ENCODE results near the gene VPS50.
"Not testable (repeated sequence)": the region's sequence is repeated elsewhere in the genome, so short reads cannot be mapped to it uniquely, and the experiment has no call there.

The VPS50 gene

DNA sequence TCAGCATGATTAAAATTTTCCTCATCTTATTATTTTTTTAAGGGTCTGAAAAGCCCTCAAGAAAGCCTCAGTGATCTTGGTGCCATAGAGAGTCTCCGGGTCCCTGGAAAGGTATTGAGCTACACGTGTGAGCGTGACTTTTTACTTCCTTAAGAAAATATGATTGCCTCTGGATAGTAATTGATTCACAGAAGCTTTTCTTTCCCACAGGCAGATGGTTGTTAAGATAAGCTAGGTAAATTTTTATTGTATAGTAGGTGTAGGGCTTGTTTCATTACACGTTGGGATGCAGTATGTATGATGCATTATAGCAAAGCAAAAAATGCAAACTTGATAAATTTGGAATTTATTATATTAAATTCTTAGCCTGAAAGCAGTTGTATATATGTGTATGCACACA lies 7.7 kb downstream of the VPS50 start:
- no peak for DNase-seq (ENCODE audit: low read depth in 2 of 2)

- DNase-seq (ENCODE audit: low read depth in 2 of 2), result no peak
These were observed 9.9 kb downstream of the VPS50 start for GRCh38 chr7:93242106-93242505.

GRCh38 chr7:93245525-93246432 lies 13.6 kb downstream of the VPS50 start:
- no peak for DNase-seq (ENCODE audit: low read depth in 2 of 2)

DNA sequence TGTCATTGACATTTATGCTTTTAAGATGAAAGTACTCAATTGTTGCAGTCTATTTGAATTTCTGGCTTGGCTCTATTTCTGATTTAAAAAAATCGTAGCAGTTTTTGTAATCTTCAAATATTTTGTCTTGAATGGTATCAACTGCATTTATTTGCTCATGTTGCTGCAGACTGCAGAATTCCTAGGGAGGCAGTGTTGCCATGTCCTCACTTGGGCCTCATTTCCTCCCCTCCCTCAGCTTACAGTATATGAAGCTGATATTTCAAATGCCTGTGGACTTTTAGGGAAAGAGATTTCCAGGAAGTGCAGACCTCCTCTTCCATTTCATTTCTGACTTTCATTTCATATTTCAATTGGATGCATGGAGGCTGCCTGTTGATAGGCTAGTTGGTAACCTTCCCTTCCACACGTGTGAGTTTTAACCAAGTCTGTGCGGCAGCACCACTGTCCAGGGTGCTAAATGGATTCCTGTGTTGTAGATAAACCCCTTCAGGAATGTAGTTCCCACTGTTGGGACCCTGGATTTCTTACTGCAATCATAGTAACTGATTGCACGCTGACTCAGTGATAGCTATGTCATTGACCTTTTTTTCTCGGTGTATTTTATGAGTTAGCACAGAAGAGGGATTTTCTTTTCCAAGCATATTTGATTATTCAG lies 17.5 kb downstream of the VPS50 start:
- no peak for DNase-seq (ENCODE audit: low read depth in 2 of 2)

GRCh38 chr7:93258661-93259060 lies 26.5 kb downstream of the VPS50 start:
- no peak for DNase-seq (ENCODE audit: low read depth in 2 of 2)

DNA sequence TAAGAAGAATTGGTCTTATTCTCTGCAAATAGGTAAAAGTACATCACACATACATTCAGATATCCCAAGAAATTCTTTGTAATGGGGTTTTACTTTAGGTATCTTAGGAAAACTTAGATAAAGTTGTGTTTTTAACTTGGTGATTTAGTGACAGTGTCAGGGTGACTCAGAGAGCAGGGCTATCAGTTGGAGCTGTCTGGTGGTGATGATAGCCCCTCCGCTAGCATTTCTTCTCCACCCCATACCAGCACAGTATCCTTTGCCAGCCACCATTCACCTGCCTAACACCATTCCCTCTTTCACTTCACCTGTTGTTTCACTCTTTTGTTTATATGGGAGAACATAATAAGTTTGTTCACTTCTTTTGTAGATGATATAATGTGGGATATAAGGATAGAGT lies 30.4 kb downstream of the VPS50 start:
- DNase-seq (ENCODE audit: low read depth in 2 of 2), result no peak

DNA sequence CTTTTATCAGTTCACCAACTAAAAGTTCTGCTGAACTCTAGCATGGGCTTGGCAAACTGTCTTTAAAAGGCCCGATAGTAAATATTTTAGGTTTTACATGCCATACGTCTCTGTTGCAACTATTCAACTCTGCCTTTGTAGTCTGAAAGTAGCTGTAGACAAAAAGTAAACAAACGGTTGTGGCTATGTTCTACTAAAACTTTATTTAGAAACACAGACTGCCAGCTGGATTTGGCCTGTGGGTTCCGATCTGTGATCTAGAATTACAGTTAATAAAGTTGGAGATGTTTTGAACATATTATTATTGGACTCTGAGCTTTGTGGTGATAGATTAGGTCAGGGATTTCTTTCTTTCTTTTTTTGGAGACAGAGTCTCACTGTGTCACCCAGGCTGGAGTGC lies 33.1 kb downstream of the VPS50 start:
- no peak for DNase-seq (ENCODE audit: low read depth in 2 of 2)

- no peak for DNase-seq (ENCODE audit: low read depth in 2 of 2)
These were observed 47.4 kb downstream of the VPS50 start for GRCh38 chr7:93279541-93279940.

DNA sequence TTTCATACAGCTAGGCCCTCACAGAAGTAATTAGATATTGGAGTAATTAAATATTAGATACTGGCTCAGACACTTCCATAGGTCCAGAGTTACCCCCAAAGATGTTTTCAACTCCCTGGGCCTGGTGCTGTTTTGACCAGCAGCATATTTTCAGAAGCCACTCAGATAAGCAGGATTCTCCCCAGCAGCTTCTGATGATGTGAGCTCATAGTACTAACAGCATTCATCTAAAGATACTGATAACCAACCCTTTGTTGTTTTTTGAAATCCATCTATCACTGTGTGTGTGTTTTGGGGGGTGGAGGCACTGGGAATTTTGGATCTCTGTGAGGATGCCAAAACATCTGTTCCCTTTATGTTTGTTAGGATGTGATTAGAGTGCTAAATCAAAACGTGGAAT lies 52.7 kb downstream of the VPS50 start:
- DNase-seq (ENCODE audit: low read depth in 2 of 2), result no peak

DNA sequence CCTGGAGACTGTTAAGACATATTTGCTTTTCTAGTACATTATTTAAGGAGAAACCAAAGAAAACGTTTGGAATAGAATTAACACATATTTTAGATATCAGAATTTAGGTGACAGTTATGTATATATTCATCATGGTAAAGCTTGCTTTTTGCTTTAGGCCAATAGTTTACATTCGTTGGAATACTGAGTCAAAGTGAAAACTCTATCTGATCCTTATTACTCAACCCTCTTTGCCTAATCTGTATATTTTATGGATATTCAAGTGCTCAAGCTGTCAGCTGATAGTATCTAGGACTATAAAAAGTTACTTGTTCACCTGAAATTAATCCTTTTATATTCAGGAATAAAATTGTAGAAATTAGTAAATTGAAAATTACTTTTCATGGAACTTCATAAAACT lies 61.1 kb downstream of the VPS50 start:
- no peak for DNase-seq (ENCODE audit: low read depth in 2 of 2)

GRCh38 chr7:93298206-93298605 lies 66.0 kb downstream of the VPS50 start:
- no peak for DNase-seq (ENCODE audit: low read depth in 2 of 2)

DNA sequence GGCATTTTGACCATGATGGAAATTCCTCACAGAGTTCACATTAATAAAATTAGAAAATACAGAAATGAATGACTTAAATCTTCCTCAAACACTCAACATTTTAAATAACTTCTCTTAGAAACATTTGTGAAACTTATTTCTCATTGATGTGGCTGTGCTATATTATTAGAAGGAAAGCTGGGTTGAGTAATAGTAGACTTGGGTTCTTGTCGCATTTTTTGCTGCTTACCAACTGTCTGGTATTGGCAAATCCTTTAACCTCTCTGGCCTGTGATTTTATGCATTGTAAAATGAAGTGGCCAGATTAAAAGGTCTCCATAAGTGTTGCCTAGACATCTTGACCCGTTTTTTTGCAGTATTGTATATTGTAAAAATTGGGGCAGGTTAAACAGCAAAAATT lies 66.5 kb downstream of the VPS50 start:
- DNase-seq (ENCODE audit: low read depth in 2 of 2), result no peak

DNA sequence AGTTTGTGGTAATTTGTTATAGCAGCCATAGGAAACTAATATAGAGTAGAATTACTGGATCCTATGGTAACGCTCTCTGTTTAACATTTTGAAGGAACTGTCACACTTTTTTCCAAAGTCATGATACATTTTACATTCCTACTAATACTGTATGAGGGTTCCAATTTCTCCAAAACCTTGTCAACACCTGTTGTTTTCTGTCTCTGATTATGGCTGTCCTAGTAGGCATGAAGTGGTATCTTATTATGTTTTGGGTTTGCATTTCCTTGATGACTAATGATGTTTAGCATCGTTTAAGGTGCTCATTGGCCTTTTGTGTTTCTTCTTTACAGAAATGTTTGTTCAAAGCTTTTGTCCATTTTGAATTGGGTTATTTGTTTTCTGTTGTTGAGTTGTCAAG lies 69.6 kb downstream of the VPS50 start:
- DNase-seq (ENCODE audit: low read depth in 2 of 2), result no peak

DNA sequence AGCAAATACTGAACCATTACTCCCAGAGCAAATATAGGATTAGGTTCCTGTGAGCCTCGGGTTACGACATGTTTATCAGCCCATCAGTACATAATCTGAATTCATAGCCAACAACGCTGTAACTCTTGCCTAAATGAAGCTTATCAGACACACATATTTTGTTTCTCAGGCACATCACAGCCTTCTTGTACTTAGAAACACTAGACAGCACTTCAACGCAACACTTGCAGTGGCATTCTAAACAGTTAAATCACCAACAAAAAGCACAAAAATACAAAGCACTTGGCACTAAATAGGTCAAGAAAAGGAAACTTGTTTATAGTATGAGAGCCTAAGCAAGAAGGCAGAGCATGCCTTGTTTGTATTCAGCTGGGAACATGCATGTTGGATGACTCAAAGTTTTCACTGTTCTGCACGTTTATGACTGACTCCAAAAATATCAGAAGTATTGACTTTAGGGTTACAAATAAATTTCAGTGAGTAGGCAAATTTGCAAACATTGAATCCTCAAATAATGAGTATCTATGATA lies 75.0 kb downstream of the VPS50 start:
- no peak for DNase-seq (ENCODE audit: low read depth in 2 of 2)

DNA sequence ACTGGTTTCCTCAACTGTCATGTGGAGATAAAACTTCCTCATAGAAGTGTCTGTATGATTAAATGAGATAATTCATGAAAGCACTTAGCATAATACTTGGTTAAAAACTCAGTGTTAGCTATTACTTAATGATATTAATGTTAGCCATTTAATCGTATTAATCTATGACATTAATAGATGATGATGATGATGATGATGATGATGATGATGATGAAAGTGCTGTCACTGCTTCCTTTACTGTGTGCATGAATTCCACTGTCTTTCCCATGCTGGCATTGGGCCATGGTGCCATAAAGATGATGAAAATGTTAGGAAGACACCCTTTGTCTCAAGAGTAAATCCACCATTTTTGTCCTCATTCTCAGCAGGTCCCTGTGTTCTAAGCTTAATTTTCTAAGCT lies 75.8 kb downstream of the VPS50 start:
- no peak for DNase-seq (ENCODE audit: low read depth in 2 of 2)

GRCh38 chr7:93310346-93310745 lies 78.2 kb downstream of the VPS50 start:
- no peak for DNase-seq (ENCODE audit: low read depth in 2 of 2)

DNA sequence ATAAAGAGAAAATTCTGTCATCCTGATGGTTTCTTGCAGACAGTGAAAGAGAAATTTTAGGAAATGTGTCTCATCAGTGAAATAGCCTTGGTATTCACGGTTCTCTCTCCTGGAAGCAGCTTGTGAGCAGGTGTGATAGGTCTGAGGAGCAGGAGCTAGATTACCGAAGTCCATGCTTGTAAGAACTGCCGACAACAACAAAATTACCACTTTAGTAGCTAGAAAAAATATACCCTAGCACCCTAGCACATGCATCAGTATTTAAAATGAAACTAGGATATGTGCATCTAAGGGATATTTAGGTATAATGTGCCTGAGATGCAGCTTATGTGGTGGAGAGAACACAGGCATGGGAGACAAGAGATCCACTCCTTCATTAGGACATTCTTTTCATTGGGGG lies 82.3 kb downstream of the VPS50 start:
- DNase-seq (ENCODE audit: low read depth in 2 of 2), result no peak

DNA sequence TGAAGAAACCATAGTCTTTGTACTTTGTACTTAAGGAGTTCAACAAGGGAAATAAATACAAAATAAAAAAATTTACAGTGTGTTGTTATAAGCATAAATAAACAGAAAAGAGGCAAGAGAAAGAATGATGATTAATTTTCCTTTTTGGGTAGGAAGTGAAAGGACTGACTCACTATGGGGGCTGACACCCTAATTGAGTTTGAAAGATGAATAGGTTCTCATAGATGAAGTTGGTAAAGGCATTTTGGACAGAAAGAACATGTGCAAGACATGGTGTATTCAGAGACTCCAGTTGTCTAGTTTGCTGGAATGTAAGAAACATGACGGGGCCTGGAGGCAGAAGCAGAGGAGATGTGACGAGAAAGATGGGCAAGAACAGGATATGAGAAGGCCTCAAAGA lies 83.7 kb downstream of the VPS50 start:
- no peak for DNase-seq (ENCODE audit: low read depth in 2 of 2)

DNA sequence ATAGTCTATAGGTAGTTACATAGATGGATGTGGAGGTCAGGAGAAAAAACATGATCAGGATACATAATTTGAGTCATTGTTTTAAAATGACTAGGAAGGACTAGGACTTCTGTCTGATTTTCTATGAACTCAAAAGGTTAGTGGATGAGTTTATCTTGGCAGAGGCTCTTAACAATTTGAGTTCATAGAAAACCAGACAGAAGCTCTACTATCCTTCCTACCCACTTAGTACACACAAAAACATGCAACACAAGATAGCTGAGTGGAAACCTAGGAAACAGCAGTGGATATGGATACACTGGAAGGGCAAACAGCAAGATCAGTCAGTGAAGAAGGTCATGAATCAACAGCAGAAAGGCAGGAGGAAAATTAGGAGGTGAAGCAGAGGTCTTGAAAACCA lies 84.6 kb downstream of the VPS50 start:
- DNase-seq (ENCODE audit: low read depth in 2 of 2), result no peak

DNA sequence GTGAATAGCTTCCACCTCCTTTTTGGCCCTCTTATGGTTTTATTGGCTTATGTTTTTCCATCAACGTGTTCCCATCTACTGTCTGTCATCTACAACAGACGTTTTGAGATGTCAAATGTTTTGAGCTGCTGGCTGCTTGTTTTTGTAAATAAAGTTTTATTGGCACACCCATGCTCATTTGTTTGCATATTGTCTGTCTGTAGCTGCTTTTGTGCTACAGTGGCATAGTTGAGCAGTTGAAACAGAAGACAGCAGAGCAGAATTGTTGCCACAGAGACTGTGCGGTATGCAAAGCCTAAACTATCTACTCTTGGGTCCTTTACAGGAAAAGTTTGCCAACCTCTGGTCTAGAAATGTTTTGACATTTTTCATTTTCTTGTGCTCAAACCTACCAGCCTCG lies 88.7 kb downstream of the VPS50 start:
- DNase-seq (ENCODE audit: low read depth in 2 of 2), result no peak

- DNase-seq (ENCODE audit: low read depth in 2 of 2), result not testable (repeated sequence)
These were observed 94.1 kb downstream of the VPS50 start for GRCh38 chr7:93326291-93326690.

DNA sequence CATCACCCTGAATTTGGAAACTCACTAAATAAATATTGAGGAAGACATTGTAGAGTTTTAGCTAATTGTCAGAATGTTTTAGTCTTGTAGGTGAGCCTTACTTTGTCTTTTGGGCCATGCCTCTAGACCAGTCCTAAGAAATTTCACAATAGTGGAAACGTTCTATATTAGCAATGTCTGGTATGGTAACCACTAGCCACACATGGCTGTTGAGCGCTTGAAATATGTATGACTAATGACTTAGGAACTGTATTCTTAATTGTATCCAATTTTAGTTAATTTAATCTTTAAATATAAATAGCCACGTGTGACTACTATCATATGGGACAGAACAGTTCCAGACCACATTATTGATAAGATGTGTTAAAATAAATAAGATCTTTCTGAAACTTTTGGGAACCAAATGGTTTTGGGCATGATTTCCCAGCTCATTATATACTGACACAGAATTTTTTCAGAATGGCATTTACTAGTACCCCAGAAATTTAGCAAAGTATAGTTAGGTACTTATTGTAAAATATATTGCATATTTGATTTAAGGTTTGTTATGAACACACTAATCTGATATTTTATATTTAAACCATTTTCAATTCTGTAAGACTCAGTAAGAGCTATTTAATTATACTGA lies 95.0 kb downstream of the VPS50 start:
- no peak for DNase-seq (ENCODE audit: low read depth in 2 of 2)

DNA sequence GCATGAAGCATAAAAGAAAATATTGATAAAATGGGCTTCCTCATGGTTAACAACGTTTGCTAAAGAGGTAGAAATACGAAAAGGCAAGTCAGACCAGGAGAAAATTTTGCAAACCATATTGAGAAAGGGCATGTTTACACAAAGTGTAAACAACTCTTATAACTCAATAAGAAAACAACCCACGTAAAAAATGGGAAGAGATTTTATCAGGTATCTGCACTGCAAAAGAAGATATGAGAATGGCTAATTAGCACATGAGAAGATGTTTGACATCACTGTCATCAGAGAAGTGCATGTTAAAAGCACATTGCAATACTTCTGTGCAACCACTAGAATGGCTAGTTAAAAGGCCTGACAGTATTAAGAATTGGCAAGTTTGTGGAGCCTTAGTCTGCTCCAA lies 99.5 kb downstream of the VPS50 start:
- DNase-seq (ENCODE audit: low read depth in 2 of 2), result no peak

Measured in stimulated activated CD8-positive, alpha-beta memory T cell treated with anti-CD3 and anti-CD28 coated beads, Interleukin-7, amount 100 ng/mL, for 4 hours (primary cell).